ENCODE data around the gene SRRM2.

Gene SRRM2

GRCh38 chr16:2798723-2799204, 46.3 kb downstream of the SRRM2 start:
- DNase-seq (ENCODE audit: low read depth, low spot score), result no peak

GRCh38 chr16:2799205-2799858, 46.9 kb downstream of the SRRM2 start:
- DNase-seq (ENCODE audit: low read depth, low spot score), result no peak

GRCh38 chr16:2799859-2800226, 47.4 kb downstream of the SRRM2 start:
- DNase-seq (ENCODE audit: low read depth, low spot score), result no peak

- no peak for DNase-seq (ENCODE audit: low read depth, low spot score)
These were observed 51.2 kb downstream of the SRRM2 start for GRCh38 chr16:2803545-2804195.

GRCh38 chr16:2804728-2805127, 52.3 kb downstream of the SRRM2 start:
- no peak for DNase-seq (ENCODE audit: low read depth, low spot score)

GRCh38 chr16:2806286-2806685, 53.8 kb downstream of the SRRM2 start:
- no peak for DNase-seq (ENCODE audit: low read depth, low spot score)

GRCh38 chr16:2808181-2808580, 55.7 kb downstream of the SRRM2 start:
- DNase-seq (ENCODE audit: low read depth, low spot score), result no peak

GRCh38 chr16:2809149-2809760, 56.8 kb downstream of the SRRM2 start:
- no peak for DNase-seq (ENCODE audit: low read depth, low spot score)

- no peak for DNase-seq (ENCODE audit: low read depth, low spot score)
These were observed 58.2 kb downstream of the SRRM2 start for GRCh38 chr16:2810651-2811050.

- DNase-seq (ENCODE audit: low read depth, low spot score), result no peak
These were observed 59.4 kb downstream of the SRRM2 start for GRCh38 chr16:2811703-2812471.

GRCh38 chr16:2813771-2814221, 61.4 kb downstream of the SRRM2 start:
- no peak for DNase-seq (ENCODE audit: low read depth, low spot score)

- no peak for DNase-seq (ENCODE audit: low read depth, low spot score)
These were observed 62.3 kb downstream of the SRRM2 start for GRCh38 chr16:2814551-2815298.

- no peak for DNase-seq (ENCODE audit: low read depth, low spot score)
These were observed 62.9 kb downstream of the SRRM2 start for GRCh38 chr16:2815299-2815771.

GRCh38 chr16:2816751-2817339, 64.4 kb downstream of the SRRM2 start, which contains the start of gene PRSS21:
Gene PRSS21 (plus strand): TSS chr16:2817237. CDS start chr16:2817269, 32 bp downstream.
- no peak for DNase-seq (ENCODE audit: low read depth, low spot score)

- DNase-seq (ENCODE audit: low read depth, low spot score), result no peak
These were observed 65.2 kb downstream of the SRRM2 start for GRCh38 chr16:2817340-2818271.

- no peak for DNase-seq (ENCODE audit: low read depth, low spot score)
These were observed 65.9 kb downstream of the SRRM2 start for GRCh38 chr16:2818272-2818876.

- DNase-seq (ENCODE audit: low read depth, low spot score), result no peak
These were observed 66.9 kb downstream of the SRRM2 start for GRCh38 chr16:2819179-2819938.

Measured in smooth muscle cell of the brain vasculature (primary cell).